NAMALWA (cell line): Measurements from ENCODE around the gene SEMA3C.

ENCODE experiments used
- DNase-seq: peaks from one replicate; pipeline ENCODE4 v3.0.0-alpha.2; 2015; ENCODE audit warnings: low spot score

SEMA3C gene

GRCh38 chr7:80823057-80823456 lies 95.8 kb downstream of the SEMA3C start:
- no peak for DNase-seq

GRCh38 chr7:80821771-80822319 lies 97.0 kb downstream of the SEMA3C start:
- no peak for DNase-seq

GRCh38 chr7:80819503-80819902 lies 99.3 kb downstream of the SEMA3C start:
- DNase-seq: no peak

- no peak for DNase-seq
Measured at GRCh38 chr7:80818181-80818580, 100.7 kb downstream of the SEMA3C start.

GRCh38 chr7:80816806-80817205 lies 102.0 kb downstream of the SEMA3C start:
- DNase-seq: no peak

GRCh38 chr7:80815733-80816132 lies 103.1 kb downstream of the SEMA3C start:
- no peak for DNase-seq

- DNase-seq: no peak
Measured at GRCh38 chr7:80809545-80809944, 109.3 kb downstream of the SEMA3C start.

GRCh38 chr7:80807166-80807900 lies 111.5 kb downstream of the SEMA3C start:
- no peak for DNase-seq

- no peak for DNase-seq
Measured at GRCh38 chr7:80806663-80807062, 112.2 kb downstream of the SEMA3C start.

GRCh38 chr7:80804589-80804988 lies 114.3 kb downstream of the SEMA3C start:
- DNase-seq: no peak

- no peak for DNase-seq
Measured at GRCh38 chr7:80802527-80802926, 116.3 kb downstream of the SEMA3C start.

- DNase-seq: no peak
Measured at GRCh38 chr7:80794631-80795573, 123.9 kb downstream of the SEMA3C start.

GRCh38 chr7:80791509-80791929 lies 127.3 kb downstream of the SEMA3C start:
- no peak for DNase-seq

GRCh38 chr7:80790877-80791276 lies 128.0 kb downstream of the SEMA3C start:
- no peak for DNase-seq

GRCh38 chr7:80787721-80788120 lies 131.1 kb downstream of the SEMA3C start:
- DNase-seq: no peak

GRCh38 chr7:80785961-80786536 lies 132.8 kb downstream of the SEMA3C start:
- DNase-seq: no peak

GRCh38 chr7:80785276-80785675 lies 133.6 kb downstream of the SEMA3C start:
- no peak for DNase-seq

GRCh38 chr7:80783678-80784327 lies 135.0 kb downstream of the SEMA3C start:
- no peak for DNase-seq

- no peak for DNase-seq
Measured at GRCh38 chr7:80783186-80783677, 135.6 kb downstream of the SEMA3C start.

- no peak for DNase-seq
Measured at GRCh38 chr7:80781561-80781979, 137.3 kb downstream of the SEMA3C start.

- no peak for DNase-seq
Measured at GRCh38 chr7:80781146-80781545, 137.7 kb downstream of the SEMA3C start.

GRCh38 chr7:80779456-80779855 lies 139.4 kb downstream of the SEMA3C start:
- DNase-seq: no peak
